Lower lobe of right lung (tissue), 2 donors: ENCODE data around the gene OSBPL3. TPM values are rescaled to one million over a fixed set of nuclear protein-coding genes. Genes with fewer than 3 reads are reported as not detected.

ENCODE experiments used
- ATAC-seq, 2 donors: fragments of 200-7000 bp; cut with Tn5 transposase; one replicate each; pipeline ENCODE4 v1.9.1; 2020 to 2022; ENCODE audit warnings: mild to moderate bottlenecking in 2 of 2, moderate library complexity in 2 of 2
- DNase-seq: peaks from one replicate; pipeline ENCODE4 v3.0.0-alpha.2; 2020
- H3K27ac ChIP-seq: fragments of 200-600 bp; one replicate; pipeline ENCODE4 v1.8.0; 2022
- H3K27me3 ChIP-seq: fragments of 200-600 bp; one replicate; pipeline ENCODE4 v1.8.0; 2022; ENCODE audit warnings: low read depth
- H3K36me3 ChIP-seq: fragments of 200-600 bp; one replicate; pipeline ENCODE4 v1.8.0; 2022; ENCODE audit warnings: mild to moderate bottlenecking
- H3K4me1 ChIP-seq: fragments of 200-600 bp; one replicate; pipeline ENCODE4 v1.8.0; 2022
- H3K4me3 ChIP-seq: fragments of 200-600 bp; one replicate; pipeline ENCODE4 v1.8.0; 2022; ENCODE audit warnings: mild to moderate bottlenecking
- H3K9me3 ChIP-seq: fragments of 200-600 bp; one replicate; pipeline ENCODE4 v1.8.0; 2022
- CTCF ChIP-seq: fragments of 200-600 bp; IDR thresholded peaks from one replicate; pipeline ENCODE4 v1.8.0; 2022; ENCODE audit warnings: antibody characterized with exemption, mild to moderate bottlenecking
- intact Hi-C: fragments of 100-400 bp; cut with DNase I; formaldehyde crosslinking; loops from one replicate; pipeline ENCODE4 v1.11.0; 2022
- total RNA-seq: library from RNA; stranded (reverse); fragmentation: NEBNext Ultra II Directional; extraction: Animal tissue kit (Norgen Biotek cat#: 25700); gene quantifications from one replicate; pipeline ENCODE4 v1.2.1, GENCODE V29; 2021
- donor health status: DM: no; HTN: yes; CAD: no; lungs with severe emphysema.

The OSBPL3 gene
- total RNA-seq, 1 donor from 2014 or later: 24.9 TPM

DNA sequence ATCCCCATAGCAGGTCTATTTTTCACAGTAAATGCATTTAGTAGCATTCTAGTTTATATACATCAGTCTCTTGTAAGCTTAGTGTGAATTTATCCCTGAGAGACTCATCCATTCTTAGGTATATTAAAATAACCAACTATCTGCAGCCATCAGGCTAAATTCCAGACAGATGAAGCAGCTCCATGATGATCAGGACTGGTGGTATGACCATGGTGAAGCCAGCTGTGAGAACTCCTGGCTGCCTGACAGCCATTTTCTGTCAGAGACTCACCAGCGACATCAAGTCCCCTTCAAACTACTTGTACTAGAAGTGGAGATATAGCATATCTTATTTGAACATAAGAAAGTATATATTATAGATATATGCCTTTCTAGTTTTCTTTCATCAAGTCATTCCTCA lies 152.4 kb downstream of the OSBPL3 start:
- Histone ChIP-seq H3K27ac (no peak overlapping the region), H3K27me3 (no peaks in the 10 kb centered on the region), H3K4me1 (peaks cover 39% of the 10 kb centered on the region), H3K36me3 (peaks cover 14% of the 10 kb centered on the region), H3K9me3 (no peaks in the 10 kb centered on the region), H3K4me3 (no peak overlapping the region)
- intact Hi-C loops: no loop called here
- DNase-seq (no peak), ATAC-seq (no peak)
- TF ChIP-seq CTCF: no peak

GRCh38 chr7:24827027-24827426 lies 153.0 kb downstream of the OSBPL3 start:
- Histone ChIP-seq H3K4me1 (peaks cover 37% of the 10 kb centered on the region), H3K27ac (no peak overlapping the region), H3K36me3 (peaks cover 14% of the 10 kb centered on the region), H3K9me3 (no peaks in the 10 kb centered on the region), H3K27me3 (no peaks in the 10 kb centered on the region), H3K4me3 (no peak overlapping the region)
- no peak for ATAC-seq
- no peak for DNase-seq
- no peak for TF ChIP-seq CTCF
- intact Hi-C loops: no loop called here

- Histone ChIP-seq H3K4me1 (peaks cover 38% of the 10 kb centered on the region), H3K27me3 (no peaks in the 10 kb centered on the region), H3K9me3 (no peaks in the 10 kb centered on the region), H3K36me3 (peaks cover 14% of the 10 kb centered on the region), H3K27ac (no peak overlapping the region), H3K4me3 (no peak overlapping the region)
- ATAC-seq (no peak), DNase-seq (no peak)
- no peak for TF ChIP-seq CTCF
- intact Hi-C loops: no loop called here
Observed at GRCh38 chr7:24826662-24827020, 153.3 kb downstream of the OSBPL3 start.

- H3K27me3 ChIP-seq: no peaks in the 10 kb centered on the region
- ATAC-seq (peak; percentile 73 to 76), DNase-seq (no peak)
- H3K27ac ChIP-seq: peak overlapping the region; percentile 25
- TF ChIP-seq CTCF: no peak
- H3K4me3 ChIP-seq: no peak overlapping the region
- intact Hi-C loops: no loop called here
- peaks cover 13% of the 10 kb centered on the region for H3K36me3 ChIP-seq
- peaks cover 44% of the 10 kb centered on the region for H3K4me1 ChIP-seq
- no peaks in the 10 kb centered on the region for H3K9me3 ChIP-seq
Observed at GRCh38 chr7:24825931-24826661, 153.9 kb downstream of the OSBPL3 start.

- Histone ChIP-seq H3K4me1 (peaks cover 51% of the 10 kb centered on the region), H3K27me3 (no peaks in the 10 kb centered on the region), H3K9me3 (no peaks in the 10 kb centered on the region), H3K27ac (no peak overlapping the region), H3K36me3 (peaks cover 6% of the 10 kb centered on the region), H3K4me3 (no peak overlapping the region)
- TF ChIP-seq CTCF: no peak
- ATAC-seq: no peak
- no peak for DNase-seq
- intact Hi-C loops: no loop called here
Observed at GRCh38 chr7:24825381-24825794, 154.6 kb downstream of the OSBPL3 start.
